H1 (cell line): ENCODE data around the gene FADS2. TPM values are rescaled to one million over a fixed set of nuclear protein-coding genes. Genes with fewer than 3 reads are reported as not detected.

Source experiments
- CTCF ChIA-PET: fragments of 300-600 bp; sonication (Branson Sonifier 250); formaldehyde crosslinking; loops from one replicate; lab custom pipeline; 2021; ENCODE audit not compliant: partially characterized antibody; lab: Charles Lee
- POLR2A ChIA-PET: fragments of 300-600 bp; sonication (Branson Sonifier 250); formaldehyde crosslinking; loops from one replicate; lab custom pipeline; 2021; ENCODE audit warnings: inconsistent platforms; ENCODE audit not compliant: partially characterized antibody; lab: Charles Lee
- DNase-seq, 2 experiments: peaks; one replicate each; pipeline versions ENCODE4 v3.0.0 to v3.0.0-alpha.2; 2010 to 2022; ENCODE audit warnings: low spot score in 2 of 2, low read depth in 1 of 2, mixed read lengths in 1 of 2
- FAIRE-seq: peaks from 2 replicates; lab custom pipeline; 2011; peaks lifted over from hg19 to GRCh38; lab: Jason Lieb, UNC
- H2AFZ ChIP-seq: 2 replicates; pipeline ENCODE4 v1.8.1; 2012; ENCODE audit warnings: low read length, inconsistent platforms
- H2AK5ac ChIP-seq: 2 replicates; pipeline ENCODE4 v1.6.1; 2013; ENCODE audit warnings: low read depth, low read length
- H2BK120ac ChIP-seq: replicated peaks from 2 replicates; pipeline ENCODE3; 2013; ENCODE audit warnings: low read depth, low read length, inconsistent platforms
- H2BK12ac ChIP-seq: 2 replicates; pipeline ENCODE4 v1.6.1; 2013; ENCODE audit warnings: low read depth, low read length
- H2BK15ac ChIP-seq: 2 replicates; pipeline ENCODE4 v1.6.1; 2013; ENCODE audit warnings: low read length
- H2BK20ac ChIP-seq: 2 replicates; pipeline ENCODE4 v1.6.1; 2013; ENCODE audit warnings: low read length
- H2BK5ac ChIP-seq: 2 replicates; pipeline ENCODE4 v1.6.1; 2013; ENCODE audit warnings: low read depth, low read length
- H3K14ac ChIP-seq: 2 replicates; pipeline ENCODE4 v1.6.1; 2013; ENCODE audit warnings: inconsistent platforms; ENCODE audit not compliant: insufficient read length
- H3K18ac ChIP-seq: 2 replicates; pipeline ENCODE4 v1.6.1; 2013; ENCODE audit warnings: low read length; ENCODE audit errors: extremely low read depth
- H3K23ac ChIP-seq: 2 replicates; pipeline ENCODE4 v1.6.1; 2013; ENCODE audit warnings: inconsistent platforms; ENCODE audit not compliant: insufficient read length
- H3K23me2 ChIP-seq: 2 replicates; pipeline ENCODE4 v1.6.1; 2013; ENCODE audit warnings: low read depth, low read length
- H3K27ac ChIP-seq: 2 replicates; pipeline ENCODE4 v1.6.1; 2011; ENCODE audit warnings: low read depth, low read length, inconsistent platforms
- H3K27me3 ChIP-seq, 4 experiments: replicated peaks in 1 of 4; 1 replicate in 1 of 4; 2 replicates in 3 of 4; pipeline versions ENCODE4 v1.6.1 to v1.8.1; 2011 to 2013; ENCODE audit warnings: low read length in 3 of 4, mild to moderate bottlenecking in 3 of 4, inconsistent platforms in 2 of 4, mixed read lengths in 2 of 4, moderate library complexity in 1 of 4; ENCODE audit not compliant: control insufficient read depth in 3 of 4, insufficient read depth in 3 of 4; ENCODE audit errors: extremely low read depth in 1 of 4
- H3K36me3 ChIP-seq, 4 experiments: 2 replicates each; pipeline versions ENCODE4 v1.6.1 to v1.8.1; 2011 to 2013; ENCODE audit warnings: mild to moderate bottlenecking in 4 of 4, low read length in 3 of 4, moderate library complexity in 2 of 4, control low read depth in 1 of 4, inconsistent platforms in 1 of 4; ENCODE audit not compliant: insufficient read depth in 4 of 4, control insufficient read depth in 2 of 4
- H3K4ac ChIP-seq: replicated peaks from 2 replicates; pipeline ENCODE3; 2013; ENCODE audit warnings: low read length, low read depth, mixed read lengths, inconsistent platforms; ENCODE audit not compliant: insufficient read length
- H3K4me1 ChIP-seq, 4 experiments: replicated peaks in 1 of 4; 1 replicate in 1 of 4; 2 replicates in 3 of 4; pipeline versions ENCODE4 v1.6.1 to v1.8.1; 2011 to 2013; ENCODE audit warnings: low read length in 3 of 4, inconsistent platforms in 2 of 4, mixed read lengths in 1 of 4; ENCODE audit not compliant: insufficient read depth in 4 of 4, control insufficient read depth in 3 of 4
- H3K4me2 ChIP-seq, 2 experiments: 2 replicates each; pipeline versions ENCODE4 v1.6.1 to v1.8.1; 2011 to 2013; ENCODE audit warnings: low read depth in 2 of 2, low read length in 2 of 2, control low read depth in 1 of 2, inconsistent platforms in 1 of 2, mild to moderate bottlenecking in 1 of 2; ENCODE audit not compliant: insufficient read depth in 1 of 2
- H3K4me3 ChIP-seq, 4 experiments: fragments of 200-600, 300-600 bp in 1 of 4; sonication (generic), shearing (Covaris generic), sonication (Bioruptor Twin) in 1 of 4; 2 replicates each; pipeline versions ENCODE4 v1.5.1 to v1.8.1; 2011 to 2016; ENCODE audit warnings: low read length in 4 of 4, low read depth in 3 of 4, control low read depth in 2 of 4, inconsistent platforms in 2 of 4, mild to moderate bottlenecking in 2 of 4, mixed read lengths in 1 of 4, moderate library complexity in 1 of 4; ENCODE audit not compliant: insufficient read depth in 2 of 4; ENCODE audit errors: extremely low read depth in 1 of 4
- H3K56ac ChIP-seq: replicated peaks from 2 replicates; pipeline ENCODE3; 2013; ENCODE audit warnings: low read depth, mild to moderate bottlenecking, mixed read lengths, low read length, inconsistent platforms; ENCODE audit not compliant: insufficient read length
- H3K79me1 ChIP-seq: 2 replicates; pipeline ENCODE4 v1.6.1; 2013; ENCODE audit warnings: low read depth, low read length, control low read depth
- H3K79me2 ChIP-seq, 2 experiments: 2 replicates each; pipeline versions ENCODE4 v1.6.1 to v1.8.1; 2012 to 2013; ENCODE audit warnings: low read length in 2 of 2, mild to moderate bottlenecking in 2 of 2, inconsistent platforms in 1 of 2; ENCODE audit not compliant: insufficient read depth in 2 of 2, control insufficient read depth in 1 of 2
- H3K9ac ChIP-seq, 4 experiments: replicated peaks in 1 of 4; 1 replicate in 1 of 4; 2 replicates in 3 of 4; pipeline versions ENCODE4 v1.6.1 to v1.8.1; 2011 to 2013; ENCODE audit warnings: low read depth in 3 of 4, low read length in 3 of 4, control low read depth in 2 of 4, mild to moderate bottlenecking in 2 of 4, moderate library complexity in 2 of 4, inconsistent platforms in 1 of 4; ENCODE audit errors: extremely low read depth in 1 of 4
- H3K9me3 ChIP-seq, 2 experiments: 2 replicates each; pipeline versions ENCODE4 v1.6.1 to v1.8.1; 2012 to 2013; ENCODE audit warnings: mild to moderate bottlenecking in 2 of 2, moderate library complexity in 2 of 2, control low read depth in 1 of 2, inconsistent platforms in 1 of 2, low read depth in 1 of 2, low read length in 1 of 2, mixed read lengths in 1 of 2; ENCODE audit not compliant: insufficient read depth in 2 of 2
- H4K20me1 ChIP-seq, 2 experiments: replicated peaks in 1 of 2; 2 replicates each; pipeline versions ENCODE3 to v1.8.1; 2011 to 2013; ENCODE audit warnings: inconsistent platforms in 2 of 2, low read length in 2 of 2, mild to moderate bottlenecking in 1 of 2; ENCODE audit not compliant: insufficient read depth in 2 of 2, control insufficient read depth in 1 of 2
- H4K5ac ChIP-seq: 2 replicates; pipeline ENCODE4 v1.6.1; 2013; ENCODE audit warnings: low read length, low read depth, mixed read lengths, inconsistent platforms; ENCODE audit not compliant: insufficient read length
- H4K8ac ChIP-seq: 2 replicates; pipeline ENCODE4 v1.8.0; 2013; ENCODE audit warnings: mild to moderate bottlenecking, moderate library complexity, low read length, inconsistent platforms; ENCODE audit not compliant: insufficient read depth; ENCODE audit errors: extremely low read depth
- H4K91ac ChIP-seq: replicated peaks from 2 replicates; pipeline ENCODE3; 2013; ENCODE audit warnings: low read length, mixed read lengths, inconsistent platforms; ENCODE audit not compliant: insufficient read length
- BCL11A ChIP-seq, 2 experiments: IDR thresholded peaks; one replicate each; pipeline ENCODE4 v1.6.1; 2011; ENCODE audit warnings: low read depth in 2 of 2, low read length in 2 of 2, mild to moderate bottlenecking in 2 of 2
- BRCA1 ChIP-seq: IDR thresholded peaks from 2 replicates; pipeline ENCODE4 v1.6.1; 2012; ENCODE audit warnings: low read depth, low read length, improper control_type of control experiment
- CBX5 ChIP-seq: fragments of 300-800, 300-1000 bp; sonication (generic); IDR thresholded peaks from 2 replicates; pipeline ENCODE4 v1.7.1; 2016; ENCODE audit warnings: antibody characterized with exemption, low read length, low read depth
- CTBP2 ChIP-seq: IDR thresholded peaks from 2 replicates; pipeline ENCODE4 v1.7.0; 2011; ENCODE audit warnings: borderline replicate concordance, mild to moderate bottlenecking, moderate library complexity, mixed read lengths, low read length; ENCODE audit not compliant: insufficient read depth, insufficient read length
- EZH2 ChIP-seq: fragments of 200-600 bp; sonication (generic); IDR thresholded peaks from 2 replicates; pipeline ENCODE4 v1.7.1; 2012; ENCODE audit warnings: low read depth, mild to moderate bottlenecking, moderate library complexity, low read length, inconsistent platforms; ENCODE audit not compliant: severe bottlenecking
- KDM1A ChIP-seq: fragments of 200-600, 300-600 bp; sonication (generic); IDR thresholded peaks from 2 replicates; pipeline ENCODE4 v1.7.1; 2016; ENCODE audit warnings: mild to moderate bottlenecking, low read length, borderline replicate concordance
- KDM5A ChIP-seq: fragments of 200-600 bp; IDR thresholded peaks from 2 replicates; pipeline ENCODE4 v1.7.1; 2012; ENCODE audit warnings: mild to moderate bottlenecking, low read length, inconsistent platforms, mixed read lengths
- MAFK ChIP-seq: IDR thresholded peaks from 2 replicates; pipeline ENCODE4 v1.6.1; 2012; ENCODE audit warnings: low read depth, mild to moderate bottlenecking, improper control_type of control experiment, low read length
- POLR2A ChIP-seq, 2 experiments: IDR thresholded peaks; 1 replicate in 1 of 2; 2 replicates in 1 of 2; pipeline ENCODE4 v1.6.1; 2011; ENCODE audit warnings: low read depth in 2 of 2, low read length in 2 of 2, mild to moderate bottlenecking in 2 of 2; ENCODE audit errors: control extremely low read depth in 1 of 2
- RNF2 ChIP-seq: fragments of 200-900, 300-1000 bp; sonication (generic); IDR thresholded peaks from 2 replicates; pipeline ENCODE4 v1.7.1; 2016; ENCODE audit warnings: borderline replicate concordance, low read depth, mild to moderate bottlenecking, antibody characterized with exemption, low read length; ENCODE audit not compliant: poor library complexity, severe bottlenecking; ENCODE audit errors: missing control alignments
- RXRA ChIP-seq: IDR thresholded peaks from 2 replicates; pipeline ENCODE4 v1.6.1; 2011; ENCODE audit warnings: low read depth, mild to moderate bottlenecking, low read length, moderate library complexity; ENCODE audit not compliant: insufficient read depth
- SRF ChIP-seq: IDR thresholded peaks from 2 replicates; pipeline ENCODE4 v1.6.1; 2011; ENCODE audit warnings: mild to moderate bottlenecking, low read depth, low read length, moderate library complexity
- WGBS, 2 experiments: shearing (Covaris generic) in 1 of 2; methylation state at CpG; one replicate each; pipeline versions ENCODE4 v1.1.6 to v1.1.7; 2013 to 2015; ENCODE audit warnings: low lambda C conversion rate in 2 of 2, mixed read lengths in 2 of 2, inconsistent platforms in 1 of 2, low coverage in 1 of 2, missing lambda C conversion rate in 1 of 2; ENCODE audit not compliant: insufficient replicate concordance in 2 of 2, insufficient coverage in 1 of 2, insufficient read length in 1 of 2; ENCODE audit errors: extremely low coverage in 1 of 2, missing lambda C conversion rate in 1 of 2; 5-methylcytosine and 5-hydroxymethylcytosine counted together
- polyA plus RNA-seq, 7 experiments: library from polyadenylated mRNA; depleted of rRNA in 3 of 7; stranded (reverse) in 5 of 7; unstranded in 2 of 7; fragments of >200 nt in 5 of 7; fragments of 200-250 nt in 2 of 7; gene quantifications; 1 replicate in 5 of 7; 2 replicates in 1 of 7; 4 replicates in 1 of 7; pipeline versions ENCODE4 v1.2.1 to v1.2.3, GENCODE V29; 2011 to 2013; ENCODE audit warnings: missing spikeins in 2 of 7, mixed read lengths in 2 of 7
- total RNA-seq: library from RNA; stranded (reverse); fragmentation: NEBNext Ultra II Directional; extraction: Animal tissue kit (Norgen Biotek cat#: 25700); gene quantifications from 2 replicates; pipeline ENCODE4 v1.2.1, GENCODE V29; 2021

The FADS2 gene
- total and polyA plus RNA-seq, 2 of the 8 experiments (the other 6 are each of a cell fraction or from before 2014, with no cell fraction given), result 499 to 701 TPM

DNA sequence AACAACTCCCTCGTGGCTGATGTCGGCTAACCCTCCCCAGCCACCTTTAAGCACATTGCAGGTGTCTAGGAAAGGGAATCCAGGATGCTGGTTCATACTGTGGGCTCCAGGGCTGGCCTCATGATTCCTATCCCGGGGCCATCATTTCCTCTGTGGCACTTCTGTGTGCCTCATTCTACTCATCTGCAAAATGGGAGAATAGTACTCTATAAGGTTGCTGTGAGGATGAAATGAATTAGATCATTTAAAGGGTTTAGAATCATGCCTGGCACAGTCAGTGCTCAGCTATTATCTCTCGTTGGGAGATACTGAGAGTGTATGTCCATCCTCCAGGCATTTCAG is 67.6 kb downstream of the FADS2 start:
- H3K23me2 ChIP-seq, result peaks cover 5% of the 10 kb centered on the region; the same call in 1 of the 2 replicates
- TF ChIP-seq BRCA1 (no peak), CTBP2 (no peak), POLR2A (IDR thresholded peaks at IDR 0.05; ENCODE audit: control extremely low read depth in 1 of 2, low read depth in 2 of 2, low read length in 2 of 2) (no peak), MAFK (no peak), CBX5 (no peak), BCL11A (IDR thresholded peaks at IDR 0.05; ENCODE audit: low read depth in 2 of 2, low read length in 2 of 2) (no peak), KDM1A (no peak), KDM5A (no peak), RXRA (no peak), EZH2 (no peak), SRF (no peak), RNF2 (no peak)
- POLR2A ChIA-PET, result interaction anchor here (1.1 to 15.5 kb wide), 2 partner anchors 23 to 53 kb away, joined by 3 to 137 read pairs; partner anchors contain the start of gene BEST1
- no peak overlapping the region for H3K14ac ChIP-seq
- no peak overlapping the region for H2BK20ac ChIP-seq
- no peak overlapping the region for H3K56ac ChIP-seq
- no peak overlapping the region for H3K18ac ChIP-seq
- H3K4me1 ChIP-seq, result peaks cover 0 to 14% (median 5%) of the 10 kb centered on the region in 4 experiments; a peak in 6 of 7 replicates
- no peaks in the 10 kb centered on the region for H3K27me3 ChIP-seq
- no peak overlapping the region for H2AFZ ChIP-seq
- H3K9me3 ChIP-seq, result no peaks in the 10 kb centered on the region
- no peak overlapping the region for H2AK5ac ChIP-seq
- H2BK15ac ChIP-seq, result no peak overlapping the region
- no peaks in the 10 kb centered on the region for H4K20me1 ChIP-seq
- H3K4ac ChIP-seq, result no peak overlapping the region
- H3K27ac ChIP-seq, result no peak overlapping the region
- H2BK120ac ChIP-seq, result no peak overlapping the region
- no peak overlapping the region for H4K91ac ChIP-seq
- whole genome bisulfite sequencing, 2 experiments, result 94% methylated on average over 4 of the region's 4 CpGs; no CpG with 5 or more reads in 1 of the 2 experiments
- no peak overlapping the region for H3K9ac ChIP-seq
- CTCF ChIA-PET, result interaction anchor here (0.8 to 23.2 kb wide), 14 partner anchors 10 to 276 kb away, joined by 3 to 658 read pairs (median 102); partner anchors contain the start of genes BEST1, FTH1 and RAB3IL1
- no peak overlapping the region for H3K4me3 ChIP-seq
- H4K8ac ChIP-seq, result no peak overlapping the region
- H3K36me3 ChIP-seq, result no peaks in the 10 kb centered on the region
- no peak overlapping the region for H2BK5ac ChIP-seq
- no peak overlapping the region for H4K5ac ChIP-seq
- no peak overlapping the region for H3K4me2 ChIP-seq
- FAIRE-seq (no peak), DNase-seq (no peak)
- no peaks in the 10 kb centered on the region for H3K79me2 ChIP-seq
- no peak overlapping the region for H2BK12ac ChIP-seq
- H3K79me1 ChIP-seq, result no peaks in the 10 kb centered on the region
- H3K23ac ChIP-seq, result no peak overlapping the region
